Measurements from ENCODE around the gene EPB41L2. TPM values are rescaled to one million over a fixed set of nuclear protein-coding genes. Genes with fewer than 3 reads are reported as not detected.

The EPB41L2 gene
- total RNA-seq, 1 experiment from 2014 or later = 63.9 TPM

DNA sequence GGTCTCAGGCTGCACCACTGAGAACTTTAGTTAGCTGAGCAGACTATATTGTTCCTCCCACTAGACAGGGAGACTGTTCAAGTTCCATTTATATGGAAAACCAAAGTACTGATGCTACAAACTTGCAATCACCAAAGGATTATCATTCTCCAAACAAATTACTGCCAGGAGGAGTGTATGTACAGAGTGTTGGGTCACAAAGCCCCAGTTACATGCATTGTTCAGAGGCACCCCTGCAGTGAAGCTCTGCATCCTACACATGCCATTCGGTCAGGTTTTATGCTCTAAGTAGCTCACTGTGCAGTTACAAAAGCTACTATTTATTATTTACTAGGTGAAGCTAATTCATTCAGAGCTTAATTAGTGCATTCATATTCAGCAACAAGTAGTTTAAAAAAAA is 160.0 kb downstream of the EPB41L2 start:
- Histone ChIP-seq H3K9me3 (no peaks in the 10 kb centered on the region), H3K27me3 (no peaks in the 10 kb centered on the region), H3K36me3 (peaks cover 7% of the 10 kb centered on the region), H3K4me3 (no peak overlapping the region)
- no peak for DNase-seq

- H3K27me3 ChIP-seq = no peaks in the 10 kb centered on the region
- peak; percentile 86 for DNase-seq
- no peak overlapping the region for H3K4me3 ChIP-seq
- H3K36me3 ChIP-seq = peaks cover 7% of the 10 kb centered on the region
- H3K9me3 ChIP-seq = no peaks in the 10 kb centered on the region
These were observed 162.1 kb downstream of the EPB41L2 start for GRCh38 chr6:130900913-130901312.

- Histone ChIP-seq H3K4me3 (no peak overlapping the region), H3K36me3 (peaks cover 7% of the 10 kb centered on the region), H3K27me3 (no peaks in the 10 kb centered on the region), H3K9me3 (no peaks in the 10 kb centered on the region)
- peak; percentile 39 for DNase-seq
These were observed 166.8 kb downstream of the EPB41L2 start for GRCh38 chr6:130896249-130896648.

DNA sequence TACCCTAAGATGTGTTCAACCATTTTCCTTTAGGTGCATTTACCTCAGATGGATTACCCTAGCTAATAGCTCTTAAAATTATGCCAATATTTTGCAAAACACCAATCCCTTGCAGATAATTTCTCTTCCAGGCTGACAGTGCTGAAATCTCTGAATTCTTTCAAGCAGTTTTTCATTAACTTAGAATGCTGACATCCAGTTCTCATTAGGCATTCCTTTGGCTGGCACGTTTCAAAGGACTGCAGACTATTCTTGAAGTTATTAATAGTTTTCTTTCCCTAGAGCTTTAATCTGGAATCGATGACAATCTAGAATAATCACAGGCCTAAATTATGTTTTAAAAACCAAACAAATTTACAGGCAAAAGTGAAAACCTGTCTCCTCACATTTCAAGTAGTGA is 167.5 kb downstream of the EPB41L2 start:
- H3K9me3 ChIP-seq = no peaks in the 10 kb centered on the region
- no peak overlapping the region for H3K4me3 ChIP-seq
- DNase-seq = no peak
- no peaks in the 10 kb centered on the region for H3K27me3 ChIP-seq
- H3K36me3 ChIP-seq = peaks cover 4% of the 10 kb centered on the region

DNA sequence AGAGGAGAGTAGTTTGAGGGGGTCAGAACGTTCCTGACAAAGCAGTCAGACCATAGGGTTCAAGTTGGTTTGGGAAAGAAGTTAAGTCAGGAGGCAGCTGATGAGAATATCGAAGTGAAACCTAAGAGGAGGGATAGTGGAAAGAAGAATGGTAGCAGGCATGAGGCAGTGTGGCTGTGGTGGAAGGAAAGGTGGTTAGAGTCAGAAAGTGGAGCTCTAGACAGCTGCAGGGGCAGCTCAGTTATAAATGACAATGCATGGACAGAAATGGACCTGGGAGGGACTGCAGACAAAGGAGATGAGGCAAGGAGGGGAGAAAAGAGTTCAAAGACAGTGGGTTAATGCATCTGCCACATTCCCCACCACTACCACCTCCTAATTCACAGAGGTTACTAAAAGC is 169.3 kb downstream of the EPB41L2 start:
- Histone ChIP-seq H3K27me3 (no peaks in the 10 kb centered on the region), H3K9me3 (no peaks in the 10 kb centered on the region), H3K36me3 (peaks cover 8% of the 10 kb centered on the region), H3K4me3 (no peak overlapping the region)
- no peak for DNase-seq

DNA sequence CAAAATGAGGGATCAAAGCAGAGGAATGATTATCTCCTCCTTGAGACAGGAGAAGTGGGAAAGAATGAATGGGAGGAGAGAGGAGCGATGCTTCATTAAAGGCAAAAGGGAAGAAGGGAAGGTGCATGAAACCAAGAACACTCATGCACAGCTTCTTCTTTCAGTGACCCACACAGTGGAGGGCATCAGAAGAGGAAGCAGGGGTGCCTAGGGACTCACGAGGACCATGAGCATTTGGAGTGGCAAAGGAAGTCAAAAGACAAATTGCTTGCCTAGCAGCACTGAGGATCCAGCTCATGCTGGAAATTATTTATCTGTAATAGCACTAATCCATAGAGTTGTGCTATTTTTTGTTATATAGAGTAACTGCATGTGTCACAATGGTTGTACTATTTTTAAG is 169.8 kb downstream of the EPB41L2 start:
- Histone ChIP-seq H3K4me3 (no peak overlapping the region), H3K9me3 (no peaks in the 10 kb centered on the region), H3K36me3 (peaks cover 10% of the 10 kb centered on the region), H3K27me3 (no peaks in the 10 kb centered on the region)
- no peak for DNase-seq

DNA sequence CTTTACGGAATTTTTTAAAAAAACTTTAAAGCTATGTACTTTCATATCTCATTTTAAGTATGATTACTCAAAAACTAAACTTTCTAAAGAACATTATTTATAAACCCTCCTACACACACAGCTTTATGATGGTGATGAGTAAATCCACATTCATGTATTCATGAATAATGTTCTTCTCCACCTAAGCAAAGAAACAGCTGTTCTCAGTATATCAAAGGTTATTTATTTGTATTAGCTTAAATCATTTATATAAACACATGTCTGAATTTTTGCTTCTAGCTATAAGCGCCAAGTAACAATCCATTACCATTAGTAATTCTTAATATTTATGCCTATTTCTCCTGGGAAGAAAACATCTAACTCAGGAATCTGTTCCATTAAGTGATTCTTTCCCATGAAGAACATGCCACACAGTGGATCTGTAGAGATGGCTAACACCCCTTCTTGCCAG is 172.5 kb downstream of the EPB41L2 start:
- DNase-seq = peak; percentile 29
- no peak overlapping the region for H3K4me3 ChIP-seq
- no peaks in the 10 kb centered on the region for H3K27me3 ChIP-seq
- peaks cover 13% of the 10 kb centered on the region for H3K36me3 ChIP-seq
- H3K9me3 ChIP-seq = no peaks in the 10 kb centered on the region

DNA sequence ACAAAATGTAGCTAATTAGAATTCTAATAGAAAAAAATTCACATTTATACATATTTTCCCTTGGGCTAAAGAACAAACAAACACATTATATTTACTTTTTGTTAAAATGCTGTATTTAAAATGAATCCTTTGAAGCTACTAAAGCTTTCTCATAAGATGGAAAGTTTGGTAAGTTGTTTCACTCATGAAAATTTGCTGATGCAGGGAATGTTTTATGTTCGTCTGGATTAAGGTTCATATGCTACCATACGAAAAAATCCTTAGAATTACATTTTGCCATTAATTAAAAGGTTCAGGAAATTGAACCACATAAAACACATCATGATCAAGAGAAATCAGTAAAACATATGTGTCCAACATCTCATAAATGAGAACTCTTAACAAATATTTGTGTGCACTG is 173.6 kb downstream of the EPB41L2 start:
- no peak for DNase-seq
- H3K4me3 ChIP-seq = no peak overlapping the region
- H3K36me3 ChIP-seq = peaks cover 19% of the 10 kb centered on the region
- H3K9me3 ChIP-seq = no peaks in the 10 kb centered on the region
- no peaks in the 10 kb centered on the region for H3K27me3 ChIP-seq

- Histone ChIP-seq H3K36me3 (peaks cover 26% of the 10 kb centered on the region), H3K9me3 (no peaks in the 10 kb centered on the region), H3K4me3 (no peak overlapping the region), H3K27me3 (no peaks in the 10 kb centered on the region)
- no peak for DNase-seq
These were observed 174.8 kb downstream of the EPB41L2 start for GRCh38 chr6:130888246-130888645.

DNA sequence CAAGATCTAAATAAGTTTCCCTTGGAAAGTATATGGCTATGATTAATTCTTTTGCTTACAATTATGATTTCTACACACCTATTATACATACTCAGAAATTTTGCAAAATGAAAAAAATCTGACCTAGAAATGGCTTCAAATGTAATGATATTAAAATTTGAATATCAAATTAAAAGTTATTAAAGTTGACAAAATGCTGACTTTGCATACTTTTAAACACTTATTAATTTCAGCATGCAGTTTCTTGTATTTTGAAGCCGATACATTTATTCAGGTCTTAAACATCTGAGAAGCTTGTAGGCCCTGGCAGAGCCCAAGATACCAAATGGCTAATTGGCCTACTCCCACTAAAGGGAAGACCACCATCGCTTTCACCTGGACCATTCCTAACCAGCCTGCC is 176.1 kb downstream of the EPB41L2 start:
- Histone ChIP-seq H3K9me3 (no peaks in the 10 kb centered on the region), H3K27me3 (no peaks in the 10 kb centered on the region), H3K4me3 (no peak overlapping the region), H3K36me3 (peaks cover 31% of the 10 kb centered on the region)
- no peak for DNase-seq

DNA sequence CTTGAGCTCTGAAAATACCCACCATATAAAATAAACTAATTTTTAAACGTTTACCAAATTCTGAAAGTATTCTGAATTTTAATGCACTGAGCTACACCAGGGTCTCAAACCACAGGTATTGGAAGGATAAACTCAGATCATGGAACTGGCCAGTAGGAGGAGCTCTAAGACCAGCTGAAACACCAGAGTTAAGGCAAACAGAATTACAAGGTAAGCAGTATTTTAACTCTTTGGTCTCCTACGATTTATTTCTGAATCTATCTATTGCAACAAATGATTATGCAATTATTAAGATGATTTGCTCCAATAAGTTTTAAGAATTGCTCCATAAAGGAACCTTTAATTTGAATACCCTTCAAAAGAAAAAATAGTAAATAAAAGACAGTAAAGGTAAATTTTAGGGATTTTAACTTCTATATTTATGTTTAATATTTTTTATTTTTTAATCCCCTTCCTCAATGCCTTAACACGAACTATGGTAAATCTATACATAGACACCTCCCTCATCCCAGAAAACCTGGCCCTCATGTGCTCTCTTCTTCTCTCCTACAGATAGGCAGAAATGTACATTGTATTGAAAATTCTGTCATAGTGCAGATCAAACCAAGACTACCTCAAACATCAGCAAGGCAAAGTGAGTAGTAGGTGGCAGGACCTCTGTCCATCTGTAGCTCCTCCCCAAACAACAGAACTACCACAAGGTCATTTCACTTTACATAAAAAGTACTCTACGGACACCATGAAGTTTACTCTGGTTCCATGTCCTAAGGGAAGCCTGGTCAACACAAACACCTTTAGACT is 177.5 kb downstream of the EPB41L2 start:
- Histone ChIP-seq H3K4me3 (no peak overlapping the region), H3K9me3 (no peaks in the 10 kb centered on the region), H3K36me3 (peaks cover 32% of the 10 kb centered on the region), H3K27me3 (no peaks in the 10 kb centered on the region)
- DNase-seq = peak; percentile 38

DNA sequence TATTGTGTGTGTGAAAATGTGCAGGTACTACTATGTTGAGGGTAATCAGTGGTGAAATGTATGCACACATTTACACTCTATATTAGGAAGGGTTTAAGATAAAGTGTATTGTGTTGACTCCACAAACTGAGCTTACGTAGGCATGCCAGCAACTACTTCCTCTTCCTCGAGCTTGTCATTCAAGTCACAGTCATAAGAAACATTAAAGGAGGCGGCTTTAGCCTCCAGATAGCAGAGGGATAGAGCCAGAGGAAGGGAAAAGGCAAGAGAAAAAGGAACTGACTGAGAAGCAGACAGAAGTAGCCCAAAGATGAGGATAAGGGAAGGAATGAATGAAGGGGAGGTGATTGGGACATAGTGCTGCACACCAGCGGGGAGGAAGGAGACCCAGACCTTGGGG is 180.7 kb downstream of the EPB41L2 start:
- H3K9me3 ChIP-seq = no peaks in the 10 kb centered on the region

DNA sequence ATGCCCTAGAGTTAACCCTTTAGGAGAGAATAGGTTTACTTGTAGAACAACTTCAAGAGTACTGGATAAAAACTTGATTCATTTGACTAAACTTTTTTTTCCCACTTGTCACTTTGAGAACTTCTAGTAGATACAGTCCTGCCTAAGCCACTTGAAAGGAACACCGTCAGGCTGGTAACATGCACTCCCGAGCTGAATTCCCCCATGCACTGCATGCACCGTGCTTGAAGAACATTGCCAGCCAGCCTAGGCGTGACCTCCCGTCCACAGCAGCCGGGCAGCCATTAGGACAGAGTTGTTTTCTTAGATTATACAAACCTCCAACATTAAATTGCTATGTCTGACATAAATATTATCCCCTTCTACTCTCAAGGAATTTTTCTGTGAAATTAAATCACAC is 183.2 kb downstream of the EPB41L2 start:
- no peak for DNase-seq
- Histone ChIP-seq H3K4me3 (no peak overlapping the region), H3K27me3 (no peaks in the 10 kb centered on the region), H3K9me3 (no peaks in the 10 kb centered on the region), H3K36me3 (peaks cover 22% of the 10 kb centered on the region)

More for the DNA sequence above, 180.7 kb downstream of the EPB41L2 start:
- Histone ChIP-seq H3K27me3 (no peaks in the 10 kb centered on the region), H3K4me3 (no peak overlapping the region), H3K36me3 (peaks cover 24% of the 10 kb centered on the region)
- DNase-seq = no peak

- DNase-seq = no peak
- Histone ChIP-seq H3K27me3 (no peaks in the 10 kb centered on the region), H3K36me3 (peaks cover 4% of the 10 kb centered on the region; the same call in 1 of the 2 replicates), H3K4me3 (no peak overlapping the region), H3K9me3 (no peaks in the 10 kb centered on the region)
These were observed 189.3 kb downstream of the EPB41L2 start for GRCh38 chr6:130873746-130874145.

DNA sequence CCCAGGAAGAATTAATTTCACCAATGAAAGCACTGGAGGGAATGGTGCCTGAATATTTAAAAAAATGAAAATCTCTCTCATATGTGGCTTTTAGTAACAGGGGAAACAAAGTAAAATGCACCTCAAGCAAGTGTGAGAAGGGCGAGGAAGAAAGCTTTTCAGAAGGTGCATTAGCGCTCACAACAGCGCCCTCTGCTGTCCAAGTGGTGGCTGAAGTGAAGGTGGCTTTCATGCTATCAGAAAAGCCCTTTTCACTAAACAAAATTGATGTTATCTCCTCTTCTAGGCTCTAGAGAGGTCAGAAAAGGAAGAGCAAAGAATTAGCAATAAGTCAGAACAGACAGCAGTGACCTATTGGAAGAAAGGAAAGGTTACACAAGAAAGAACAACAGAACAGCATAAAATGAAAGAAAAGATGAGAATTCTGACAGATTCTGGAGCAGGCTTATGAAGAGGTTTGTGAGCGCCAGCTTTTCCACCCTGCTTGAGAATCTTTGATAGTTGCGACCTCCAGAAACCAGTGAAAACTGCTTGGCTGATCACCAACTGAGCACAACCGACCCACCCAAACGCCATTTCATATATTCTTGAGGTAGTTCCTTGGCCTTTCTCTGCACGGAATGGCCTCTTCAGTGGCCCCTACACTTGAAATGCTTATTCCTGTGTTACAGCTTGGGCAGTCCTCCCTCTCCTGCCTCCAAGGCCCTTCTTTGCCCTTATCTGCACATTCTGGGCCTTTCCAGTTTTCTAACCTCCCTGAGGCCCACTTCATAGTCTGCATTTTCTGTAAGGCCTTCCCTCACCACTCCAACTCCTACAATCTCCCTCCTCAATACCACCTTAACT is 190.6 kb downstream of the EPB41L2 start:
- peak; percentile 35 for DNase-seq
- H3K4me3 ChIP-seq = no peak overlapping the region
- no peaks in the 10 kb centered on the region for H3K27me3 ChIP-seq
- H3K9me3 ChIP-seq = no peaks in the 10 kb centered on the region
- H3K36me3 ChIP-seq = peaks cover 4% of the 10 kb centered on the region; the same call in 1 of the 2 replicates

DNA sequence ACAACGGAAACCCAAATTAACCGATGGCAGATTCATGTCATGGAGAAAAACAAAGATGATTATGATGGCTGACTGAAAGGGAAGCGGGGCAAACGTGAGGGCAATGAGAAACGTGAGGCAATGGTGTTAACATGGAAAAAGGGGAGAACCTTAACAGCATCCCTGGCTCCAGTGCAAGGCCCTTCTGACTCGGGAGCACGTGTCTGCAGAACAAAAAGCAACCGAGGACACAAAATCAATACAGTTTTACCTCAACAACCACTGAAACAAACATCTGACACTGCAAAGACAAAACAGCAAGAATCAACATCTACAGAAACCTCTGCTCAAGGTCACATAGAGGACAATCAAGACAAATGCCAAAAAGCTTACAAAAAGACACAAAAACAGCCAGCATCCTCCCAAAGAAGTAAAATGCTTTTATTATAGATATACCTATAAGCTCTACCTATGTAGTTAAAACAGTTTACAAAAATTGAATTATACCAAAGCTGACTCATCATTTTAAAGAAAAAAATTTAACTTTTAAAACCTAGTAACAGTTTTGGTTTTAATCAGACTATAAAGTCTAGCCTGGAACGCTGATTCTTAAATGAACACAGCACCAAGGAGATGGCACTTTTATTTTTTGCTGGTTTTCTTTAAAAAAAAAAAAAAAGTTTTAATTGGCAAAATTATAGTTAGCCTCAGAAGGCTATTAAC is 192.7 kb downstream of the EPB41L2 start:
- H3K36me3 ChIP-seq = peaks cover 8% of the 10 kb centered on the region
- no peaks in the 10 kb centered on the region for H3K9me3 ChIP-seq
- no peak for DNase-seq
- H3K27me3 ChIP-seq = no peaks in the 10 kb centered on the region
- H3K4me3 ChIP-seq = no peak overlapping the region

DNA sequence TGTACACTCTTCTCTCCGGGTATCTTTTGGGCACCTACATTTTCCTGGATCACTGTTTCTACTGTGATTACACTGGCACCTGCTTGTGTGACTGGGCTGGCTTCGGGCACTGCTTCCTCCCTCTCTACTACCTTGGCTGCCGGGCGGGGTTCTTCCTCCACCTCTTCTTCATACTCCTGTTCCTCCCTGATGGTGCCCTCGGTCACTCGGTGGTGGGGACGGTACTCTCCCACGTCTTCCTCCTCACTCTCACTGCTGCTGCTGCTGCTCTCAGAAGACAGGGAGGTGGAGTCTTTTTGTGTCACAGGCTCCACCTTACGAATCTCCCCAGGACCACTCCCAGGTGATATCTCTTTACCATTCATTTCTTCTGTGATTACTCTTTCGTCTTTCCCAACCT is 193.4 kb downstream of the EPB41L2 start:
- no peaks in the 10 kb centered on the region for H3K9me3 ChIP-seq
- peaks cover 9% of the 10 kb centered on the region for H3K36me3 ChIP-seq
- no peak overlapping the region for H3K4me3 ChIP-seq
- DNase-seq = no peak
- H3K27me3 ChIP-seq = no peaks in the 10 kb centered on the region
